ENCODE results near the gene SOCS3. TPM values are rescaled to one million over a fixed set of nuclear protein-coding genes. Genes with fewer than 3 reads are reported as not detected.

SOCS3 gene
- total RNA-seq, 2 experiments from 2014 or later: 22.2 to 24.4 TPM

DNA sequence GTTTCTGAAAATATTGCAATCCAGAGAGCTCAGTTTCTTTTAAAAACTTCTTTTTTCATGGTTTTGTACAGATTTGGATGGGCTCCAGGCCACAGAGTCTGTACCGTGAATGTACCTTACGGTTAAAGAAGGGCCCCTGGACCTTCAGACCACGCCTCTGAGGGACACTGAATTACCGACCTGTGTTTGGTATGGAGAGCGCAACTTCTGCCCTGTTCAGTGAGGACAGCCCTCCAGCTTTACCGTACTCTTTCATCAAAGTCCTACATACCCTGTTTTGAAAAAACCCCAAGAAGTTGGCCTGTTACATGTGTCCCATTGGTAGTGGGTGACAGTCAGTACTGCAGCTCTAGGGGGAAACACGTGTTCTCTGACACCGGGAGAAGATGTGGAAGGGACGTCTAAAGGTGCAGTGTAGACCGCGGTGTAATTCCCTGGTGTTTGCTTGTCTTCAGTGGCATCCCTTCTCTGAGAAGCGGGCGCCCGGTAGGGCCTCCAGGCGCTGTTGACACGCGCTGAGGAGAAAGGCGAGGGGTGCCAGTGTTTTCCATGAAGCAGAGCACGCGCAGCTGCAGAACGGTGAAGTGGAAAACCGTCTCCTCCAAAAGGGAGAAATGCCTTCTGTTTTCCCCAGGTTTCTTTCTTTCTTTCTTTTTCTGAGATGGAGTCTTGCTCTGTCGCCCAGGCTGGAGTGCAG is 24.8 kb upstream of the SOCS3 start:
- H3K9me3 Mint-ChIP-seq: no peaks in the 10 kb centered on the region
- POLR2A ChIA-PET: interaction anchor here (0.9 kb wide), 1 partner anchor 1836 kb away, joined by 3 read pairs; the partner anchor contains the start of genes SGSH and SLC26A11
- H3K27ac Mint-ChIP-seq: peak overlapping the region; percentile 93
- H3K4me3 Mint-ChIP-seq: peak overlapping the region; percentile 65
- H3K36me3 Mint-ChIP-seq (ENCODE audit: low read depth): peaks cover 41% of the 10 kb centered on the region
- CTCF ChIA-PET: interaction anchor here (0.9 to 1.8 kb wide), 6 partner anchors 10 to 133 kb away, joined by 3 to 6 read pairs (median 4); no protein-coding TSS in a partner anchor
- peaks cover 90% of the 10 kb centered on the region for H3K4me1 Mint-ChIP-seq
- no peaks in the 10 kb centered on the region for H3K27me3 Mint-ChIP-seq
- no peak for DNase-seq

DNA sequence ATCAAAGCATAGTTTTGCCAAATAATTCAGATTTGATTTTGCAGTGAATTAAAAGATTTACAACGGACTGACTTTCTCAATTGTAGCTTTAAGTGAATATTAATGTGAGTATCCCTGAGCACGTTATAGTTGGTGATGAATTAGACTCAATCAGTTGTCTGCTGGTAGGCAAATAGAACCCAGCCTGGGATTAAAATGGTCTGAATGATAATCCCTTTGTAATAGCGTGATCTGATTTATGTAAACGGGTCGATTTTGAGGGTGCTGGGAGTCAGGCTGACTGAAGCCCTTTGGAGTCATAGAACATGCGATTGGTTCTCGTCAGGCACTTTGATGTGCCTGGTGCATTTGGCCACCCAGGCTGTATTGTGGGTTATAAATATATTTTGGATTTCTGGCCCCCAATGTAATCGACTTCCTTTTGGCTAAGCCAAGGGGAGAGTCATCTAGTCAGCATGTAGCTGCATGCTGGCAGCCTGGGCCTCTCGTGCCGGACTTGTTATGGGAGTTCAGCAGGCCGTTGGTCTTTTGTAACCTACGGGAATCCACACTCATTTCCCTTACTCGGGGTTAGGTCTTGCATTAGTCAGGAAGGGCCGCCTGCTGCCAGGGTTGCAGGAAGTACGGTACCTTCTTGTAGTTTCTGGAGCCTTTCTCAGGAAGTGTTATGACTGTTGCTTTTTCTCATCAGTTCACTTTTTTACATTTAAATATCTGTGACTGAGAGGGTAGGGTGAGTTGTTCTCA is 24.0 kb upstream of the SOCS3 start:
- Mint-ChIP-seq H3K36me3 (ENCODE audit: low read depth) (peaks cover 45% of the 10 kb centered on the region), H3K27me3 (no peaks in the 10 kb centered on the region), H3K27ac (peak overlapping the region; percentile 93), H3K4me3 (peak overlapping the region; percentile 65), H3K4me1 (peaks cover 90% of the 10 kb centered on the region), H3K9me3 (no peaks in the 10 kb centered on the region)
- ChIA-PET CTCF (interaction anchor here (0.9 to 3.8 kb wide), 6 partner anchors 9 to 132 kb away, joined by 3 to 17 read pairs (median 4); no protein-coding TSS in a partner anchor), POLR2A (no interaction called here)
- DNase-seq: peak; percentile 41

DNA sequence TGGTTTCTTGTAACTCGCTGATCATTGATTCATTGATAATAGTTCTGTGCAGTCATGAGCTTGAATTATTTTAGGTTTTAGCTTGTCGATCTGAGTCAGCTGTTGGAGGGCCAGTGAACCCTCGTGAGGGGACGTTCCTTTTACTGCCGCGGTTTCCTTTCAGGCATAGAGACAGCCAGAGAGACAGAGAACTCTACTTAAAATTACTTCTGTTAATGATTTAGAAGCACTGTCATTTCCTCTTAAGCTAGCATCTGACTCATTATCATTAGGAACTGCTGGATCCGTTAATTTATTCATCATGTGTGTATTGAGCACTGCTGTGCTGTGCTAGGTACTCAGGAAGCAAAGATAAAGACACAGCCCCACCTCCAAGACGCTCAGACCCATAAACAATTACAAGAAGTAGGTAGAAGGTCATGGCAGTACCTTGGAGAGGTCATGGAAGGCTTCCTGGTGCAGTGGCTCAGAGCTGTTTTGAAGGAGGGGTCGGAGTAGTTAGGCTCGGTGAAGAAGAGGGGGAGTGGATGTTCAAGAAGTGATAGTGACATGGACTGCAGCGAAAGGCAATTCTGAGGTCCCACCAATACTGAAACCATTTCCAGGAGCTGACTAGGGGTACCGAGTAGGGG is 21.8 kb upstream of the SOCS3 start:
- CTCF ChIA-PET: interaction anchor here (0.8 to 5.2 kb wide), 8 partner anchors 11 to 106 kb away, joined by 3 to 26 read pairs (median 5); no protein-coding TSS in a partner anchor
- Mint-ChIP-seq H3K27me3 (no peaks in the 10 kb centered on the region), H3K9me3 (no peaks in the 10 kb centered on the region), H3K4me1 (peaks cover 77% of the 10 kb centered on the region), H3K4me3 (peak overlapping the region; percentile 97), H3K36me3 (ENCODE audit: low read depth) (peaks cover 40% of the 10 kb centered on the region), H3K27ac (peak overlapping the region; percentile 83)
- POLR2A ChIA-PET: interaction anchor here (0.6 to 0.7 kb wide), 3 partner anchors 9 to 920 kb away, joined by 3 to 5 read pairs (median 4); no protein-coding TSS in a partner anchor
- DNase-seq: peak; percentile 59

DNA sequence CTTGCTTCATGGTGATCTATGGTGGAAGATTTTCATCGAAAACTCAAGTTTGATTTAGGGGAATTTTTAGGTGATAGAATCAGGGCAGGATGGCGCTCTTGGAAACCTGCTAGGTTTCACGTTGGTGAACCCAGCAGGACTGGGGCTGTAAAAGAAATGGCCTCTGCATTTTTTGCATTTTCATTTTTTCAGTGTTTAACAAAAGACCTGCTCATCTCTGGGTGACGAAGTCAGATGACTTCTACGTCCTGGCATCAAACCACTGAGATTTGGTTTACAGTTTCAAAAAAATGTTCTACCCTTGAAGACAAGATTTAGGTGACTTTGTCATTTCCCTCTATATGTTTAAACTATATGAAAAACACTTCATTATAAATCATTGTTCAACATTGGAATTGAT is 20.5 kb upstream of the SOCS3 start:
- Mint-ChIP-seq H3K27me3 (no peaks in the 10 kb centered on the region), H3K4me1 (peaks cover 64% of the 10 kb centered on the region), H3K9me3 (no peaks in the 10 kb centered on the region), H3K27ac (peak overlapping the region; percentile 83), H3K4me3 (peak overlapping the region; percentile 97), H3K36me3 (ENCODE audit: low read depth) (peaks cover 33% of the 10 kb centered on the region)
- DNase-seq: no peak
- ChIA-PET POLR2A (no interaction called here), CTCF (interaction anchor here (0.6 to 5.2 kb wide), 5 partner anchors 12 to 67 kb away, joined by 3 to 26 read pairs (median 8); no protein-coding TSS in a partner anchor)

DNA sequence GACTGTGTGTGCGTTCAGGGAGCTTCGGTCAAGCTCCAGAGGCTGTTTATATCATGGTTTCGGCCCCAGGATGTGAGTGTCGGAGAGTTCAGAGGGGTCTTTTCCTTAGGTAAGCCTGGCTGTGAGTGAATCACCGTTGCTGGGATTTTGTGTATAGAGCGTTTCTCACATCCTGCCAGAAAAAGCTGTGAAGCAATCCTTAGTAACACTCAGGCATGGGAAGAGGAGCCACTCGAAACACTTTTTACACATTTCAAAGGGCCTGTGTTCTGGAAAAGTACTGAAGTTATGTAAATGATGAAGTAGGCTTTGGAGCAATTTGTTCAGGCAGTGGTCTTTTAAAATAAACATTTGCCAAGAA is 19.2 kb upstream of the SOCS3 start:
- peaks cover 28% of the 10 kb centered on the region for H3K36me3 Mint-ChIP-seq (ENCODE audit: low read depth)
- no peaks in the 10 kb centered on the region for H3K9me3 Mint-ChIP-seq
- H3K4me3 Mint-ChIP-seq: peak overlapping the region; percentile 97
- peak overlapping the region; percentile 93 for H3K27ac Mint-ChIP-seq
- no peaks in the 10 kb centered on the region for H3K27me3 Mint-ChIP-seq
- peaks cover 51% of the 10 kb centered on the region for H3K4me1 Mint-ChIP-seq
- POLR2A ChIA-PET: interaction anchor here (1.2 kb wide), 1 partner anchor 9 kb away, joined by 3 read pairs; no protein-coding TSS in a partner anchor
- CTCF ChIA-PET: interaction anchor here (1.3 to 5.2 kb wide), 4 partner anchors 9 to 44 kb away, joined by 5 to 26 read pairs (median 6); no protein-coding TSS in a partner anchor
- DNase-seq: no peak

DNA sequence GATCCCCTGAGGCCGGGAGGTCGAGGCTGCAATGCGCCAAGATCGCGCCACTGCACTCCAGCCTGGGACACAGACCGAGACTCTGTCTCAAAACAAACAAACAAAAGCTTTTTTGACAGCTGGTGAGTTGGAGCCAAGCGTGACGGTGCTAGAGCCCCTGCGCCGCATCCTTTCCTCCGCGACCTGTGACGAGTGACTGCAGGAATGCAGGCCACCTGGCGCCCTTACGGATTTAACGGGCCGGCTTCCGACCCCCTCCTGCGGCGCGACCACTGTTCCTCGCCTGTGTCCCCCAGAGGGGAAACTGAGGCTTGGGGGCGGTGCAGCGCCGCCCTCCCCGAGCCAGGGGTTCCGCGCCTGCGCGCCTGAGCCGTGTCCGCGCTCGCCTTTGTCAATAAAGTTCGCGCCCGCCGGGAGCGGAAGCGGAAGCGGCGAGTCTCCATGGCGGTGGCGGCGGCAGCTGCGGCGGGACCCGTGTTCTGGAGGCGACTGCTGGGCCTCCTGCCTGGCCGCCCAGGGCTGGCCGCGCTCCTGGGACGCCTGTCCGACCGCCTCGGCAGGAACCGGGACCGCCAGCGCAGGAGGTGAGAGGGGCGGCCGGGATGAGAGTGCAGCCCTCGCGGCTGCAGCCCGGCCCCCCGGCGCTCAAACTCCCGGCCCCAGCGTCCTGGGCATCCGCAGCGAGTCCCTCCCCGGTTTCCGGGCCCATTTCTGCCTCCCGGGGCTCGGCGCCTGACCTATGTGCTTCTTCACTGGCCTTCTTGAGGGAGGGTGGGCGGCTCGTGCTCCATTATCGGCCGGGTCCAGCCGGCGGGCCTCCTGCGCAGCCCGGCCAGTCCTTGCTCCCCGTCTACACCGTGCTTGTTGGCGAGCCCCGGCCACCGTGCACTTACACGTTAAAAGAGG is 18.6 kb upstream of the SOCS3 start, which contains the start of gene PGS1:
Gene PGS1, plus strand, starts transcription at position 425 of the 906 bp plus-strand sequence. Its CDS starts 17 bp downstream, at position 442.
- ChIA-PET POLR2A (interaction anchor here (1.2 kb wide), 1 partner anchor 10 kb away, joined by 3 read pairs; no protein-coding TSS in a partner anchor), CTCF (interaction anchor here (1.3 to 5.2 kb wide), 5 partner anchors 9 to 44 kb away, joined by 5 to 26 read pairs (median 8); no protein-coding TSS in a partner anchor)
- peak within 1 kb of the TSS; percentile 93 for H3K27ac Mint-ChIP-seq
- H3K9me3 Mint-ChIP-seq: no peaks in the 10 kb centered on the region
- peak; percentile 87 for DNase-seq
- peak within 1 kb of the TSS; percentile 97 for H3K4me3 Mint-ChIP-seq
- H3K27me3 Mint-ChIP-seq: no peaks in the 10 kb centered on the region
- peaks cover 27% of the 10 kb centered on the region for H3K36me3 Mint-ChIP-seq (ENCODE audit: low read depth)
- H3K4me1 Mint-ChIP-seq: peaks cover 45% of the 10 kb centered on the region

DNA sequence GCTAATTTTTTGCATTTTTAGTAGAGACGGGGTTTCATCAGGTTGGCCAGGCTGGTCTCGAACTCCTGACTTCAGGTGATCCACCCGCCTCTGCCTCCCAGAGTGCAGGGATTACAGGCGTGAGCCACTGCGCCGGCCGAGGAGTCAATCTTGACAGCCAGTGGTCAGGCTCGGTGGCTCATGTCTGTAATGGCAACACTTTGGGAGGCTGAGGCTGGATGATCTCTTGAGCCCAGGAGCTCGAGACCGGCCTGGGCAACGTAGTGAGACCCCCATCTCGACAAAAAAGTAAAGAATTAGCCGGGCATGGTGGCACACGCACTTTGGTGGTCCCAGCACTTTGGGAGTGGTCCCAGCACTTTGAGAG is 18.0 kb upstream of the SOCS3 start:
- ChIA-PET POLR2A (interaction anchor here (1.2 kb wide), 1 partner anchor 10 kb away, joined by 3 read pairs; no protein-coding TSS in a partner anchor), CTCF (interaction anchor here (1.2 to 5.8 kb wide), 5 partner anchors 8 to 45 kb away, joined by 4 to 29 read pairs (median 10); no protein-coding TSS in a partner anchor)
- Mint-ChIP-seq H3K9me3 (no peaks in the 10 kb centered on the region), H3K27me3 (no peaks in the 10 kb centered on the region), H3K36me3 (ENCODE audit: low read depth) (peaks cover 26% of the 10 kb centered on the region), H3K27ac (peak overlapping the region; percentile 93), H3K4me3 (peak overlapping the region; percentile 97), H3K4me1 (peaks cover 39% of the 10 kb centered on the region)
- no peak for DNase-seq

DNA sequence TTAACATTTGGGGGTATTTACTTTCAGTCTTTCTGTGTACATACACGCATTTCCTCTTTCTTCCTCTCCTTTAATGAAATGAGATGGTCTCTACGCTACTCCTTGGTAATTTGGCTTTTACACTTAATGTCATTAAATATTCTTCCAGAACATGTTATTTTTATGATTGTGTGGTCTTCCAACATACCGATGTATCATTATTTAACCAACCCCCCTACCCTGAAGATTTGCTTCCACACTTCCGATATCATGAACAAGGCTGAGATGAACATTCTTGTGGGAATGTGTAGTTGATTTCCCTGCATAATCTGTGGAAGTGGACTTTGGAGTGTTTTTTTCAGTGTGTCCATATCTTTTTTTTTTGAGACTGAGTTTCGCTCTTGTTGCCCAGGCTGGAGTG is 16.3 kb upstream of the SOCS3 start:
- Mint-ChIP-seq H3K9me3 (no peaks in the 10 kb centered on the region), H3K27me3 (no peaks in the 10 kb centered on the region), H3K4me3 (no peak overlapping the region), H3K27ac (no peak overlapping the region), H3K4me1 (peaks cover 25% of the 10 kb centered on the region), H3K36me3 (ENCODE audit: low read depth) (peaks cover 14% of the 10 kb centered on the region)
- ChIA-PET POLR2A (no interaction called here), CTCF (interaction anchor here (5.8 to 7.0 kb wide), 2 partner anchors 10 to 14 kb away, joined by 29 to 56 read pairs; no protein-coding TSS in a partner anchor)
- no peak for DNase-seq

DNA sequence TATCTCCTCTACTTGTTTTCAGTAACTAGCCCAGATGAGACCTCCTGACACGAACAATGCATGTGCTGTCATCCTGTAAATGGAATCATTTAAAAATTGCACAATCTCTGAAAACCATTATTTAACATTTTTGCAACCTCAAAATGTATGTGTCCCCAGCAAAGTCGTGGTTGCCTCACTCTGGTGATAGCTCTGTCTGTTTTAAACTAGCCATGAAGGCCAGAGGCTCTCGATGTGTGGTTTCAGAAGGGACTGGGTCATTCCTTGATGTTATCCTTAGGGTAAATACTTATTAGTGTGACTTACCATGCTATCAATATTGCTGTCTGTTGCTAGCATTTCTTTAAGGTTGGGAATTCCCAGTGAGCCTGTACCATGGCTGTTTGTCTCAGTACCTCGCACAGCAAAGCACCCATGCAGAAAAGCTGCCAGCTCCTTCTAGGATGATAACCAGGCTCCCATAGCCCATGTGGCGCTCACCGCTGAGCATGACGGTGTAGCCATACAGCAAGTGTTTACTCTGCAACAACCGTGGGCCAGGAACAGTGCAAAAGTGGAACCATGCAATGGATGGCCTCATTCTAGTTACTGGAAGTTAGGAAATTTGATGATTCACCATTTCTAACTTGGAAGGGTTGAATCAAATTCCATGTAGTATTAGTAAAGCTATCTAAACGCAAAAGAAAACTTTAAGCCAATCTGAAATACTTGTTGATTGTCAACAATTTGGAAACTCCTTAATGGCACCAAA is 15.7 kb upstream of the SOCS3 start:
- Mint-ChIP-seq H3K4me1 (peaks cover 19% of the 10 kb centered on the region), H3K36me3 (ENCODE audit: low read depth) (peaks cover 12% of the 10 kb centered on the region), H3K9me3 (no peaks in the 10 kb centered on the region), H3K27ac (no peak overlapping the region), H3K4me3 (no peak overlapping the region), H3K27me3 (no peaks in the 10 kb centered on the region)
- POLR2A ChIA-PET: no interaction called here
- CTCF ChIA-PET: interaction anchor here (1.0 to 7.0 kb wide), 3 partner anchors 9 to 14 kb away, joined by 3 to 56 read pairs (median 29); no protein-coding TSS in a partner anchor
- no peak for DNase-seq

DNA sequence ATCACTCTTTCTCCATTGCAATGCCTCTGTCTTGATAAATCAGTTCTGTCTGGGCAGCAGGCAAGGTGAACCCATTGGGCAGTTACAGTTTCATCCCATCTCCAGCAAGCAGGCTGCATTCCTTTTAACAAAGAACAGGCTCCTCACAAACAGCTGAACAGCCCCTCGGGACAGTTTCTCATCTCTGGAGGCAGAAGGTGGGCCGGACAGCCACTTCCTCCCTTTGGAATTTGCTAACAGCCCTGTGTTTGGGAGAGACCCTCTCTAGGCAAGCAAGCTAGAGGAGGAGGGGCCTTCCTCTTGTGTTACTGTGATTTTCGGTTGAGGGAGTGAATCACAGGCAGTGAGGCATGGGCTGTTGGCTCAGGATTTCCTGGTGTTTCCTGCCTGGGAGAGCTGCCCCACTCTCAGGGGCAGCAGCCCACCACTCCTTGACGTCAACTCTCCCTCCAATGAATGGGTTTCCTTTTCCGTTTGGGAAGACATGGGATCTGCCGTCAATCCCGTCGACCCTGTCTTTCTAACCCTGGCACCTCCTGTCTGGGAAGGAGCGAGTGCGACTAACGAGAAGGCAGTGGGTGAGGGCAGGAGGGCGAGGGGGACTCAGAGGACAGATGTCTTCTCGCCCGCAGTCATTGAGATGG is 14.9 kb upstream of the SOCS3 start:
- POLR2A ChIA-PET: no interaction called here
- H3K4me1 Mint-ChIP-seq: peaks cover 11% of the 10 kb centered on the region
- no peak overlapping the region for H3K27ac Mint-ChIP-seq

More for the DNA sequence above, 14.9 kb upstream of the SOCS3 start:
- Mint-ChIP-seq H3K9me3 (no peaks in the 10 kb centered on the region), H3K36me3 (ENCODE audit: low read depth) (peaks cover 6% of the 10 kb centered on the region), H3K27me3 (no peaks in the 10 kb centered on the region), H3K4me3 (no peak overlapping the region)
- CTCF ChIA-PET: interaction anchor here (1.0 to 7.0 kb wide), 3 partner anchors 9 to 13 kb away, joined by 3 to 56 read pairs (median 29); no protein-coding TSS in a partner anchor
- no peak for DNase-seq

Data from activated CD4-positive, alpha-beta T cell treated with anti-CD3 and anti-CD28 coated beads, Interleukin-2, amount 10 ng/mL, durations not matched to agents 7 days and 5 days (primary cell).